ENCODE results near the gene GDF10.

DNA sequence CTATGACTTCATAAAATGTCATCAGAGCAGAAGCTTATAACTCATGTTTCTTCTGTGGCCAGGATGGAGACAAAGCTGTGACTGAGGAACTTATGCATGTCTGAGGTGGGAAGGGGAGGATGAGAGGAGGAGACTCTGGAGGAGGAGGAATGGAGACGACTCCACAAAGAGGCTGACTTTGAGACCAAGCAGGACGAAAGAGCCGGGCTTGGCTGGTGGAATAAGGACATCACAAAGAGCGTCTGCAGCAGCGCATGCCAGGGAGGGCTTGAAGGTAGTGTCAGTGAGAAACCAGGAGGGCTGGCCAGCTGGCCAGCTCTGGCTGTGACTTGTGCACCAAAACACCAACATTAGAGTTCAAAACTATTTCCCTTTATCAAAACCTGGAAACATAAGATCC lies 16.1 kb downstream of the GDF10 start:
- TF ChIP-seq, protein P1, sequence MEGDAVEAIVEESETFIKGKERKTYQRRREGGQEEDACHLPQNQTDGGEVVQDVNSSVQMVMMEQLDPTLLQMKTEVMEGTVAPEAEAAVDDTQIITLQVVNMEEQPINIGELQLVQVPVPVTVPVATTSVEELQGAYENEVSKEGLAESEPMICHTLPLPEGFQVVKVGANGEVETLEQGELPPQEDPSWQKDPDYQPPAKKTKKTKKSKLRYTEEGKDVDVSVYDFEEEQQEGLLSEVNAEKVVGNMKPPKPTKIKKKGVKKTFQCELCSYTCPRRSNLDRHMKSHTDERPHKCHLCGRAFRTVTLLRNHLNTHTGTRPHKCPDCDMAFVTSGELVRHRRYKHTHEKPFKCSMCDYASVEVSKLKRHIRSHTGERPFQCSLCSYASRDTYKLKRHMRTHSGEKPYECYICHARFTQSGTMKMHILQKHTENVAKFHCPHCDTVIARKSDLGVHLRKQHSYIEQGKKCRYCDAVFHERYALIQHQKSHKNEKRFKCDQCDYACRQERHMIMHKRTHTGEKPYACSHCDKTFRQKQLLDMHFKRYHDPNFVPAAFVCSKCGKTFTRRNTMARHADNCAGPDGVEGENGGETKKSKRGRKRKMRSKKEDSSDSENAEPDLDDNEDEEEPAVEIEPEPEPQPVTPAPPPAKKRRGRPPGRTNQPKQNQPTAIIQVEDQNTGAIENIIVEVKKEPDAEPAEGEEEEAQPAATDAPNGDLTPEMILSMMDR (IDR thresholded peaks at IDR 0.05; ENCODE audit: insufficient read depth, low read length) = no peak
- no peak for TF ChIP-seq GABPA (IDR thresholded peaks at IDR 0.05; ENCODE audit: low read depth)
- no peak for TF ChIP-seq POLR2AphosphoS5 (IDR thresholded peaks at IDR 0.05; ENCODE audit: low read depth)

All from HL-60 (cell line).